Inferior parietal cortex (tissue), 1 donor: ENCODE results near the gene TUT7.
"Not testable (repeated sequence)": the region's sequence is repeated elsewhere in the genome, so short reads cannot be mapped to it uniquely, and the experiment has no call there.

Source experiments
- DNase-seq: peaks from one replicate; pipeline ENCODE4 v3.0.0-alpha.2; 2016; ENCODE audit errors: extremely low spot score

Gene TUT7, protein sequence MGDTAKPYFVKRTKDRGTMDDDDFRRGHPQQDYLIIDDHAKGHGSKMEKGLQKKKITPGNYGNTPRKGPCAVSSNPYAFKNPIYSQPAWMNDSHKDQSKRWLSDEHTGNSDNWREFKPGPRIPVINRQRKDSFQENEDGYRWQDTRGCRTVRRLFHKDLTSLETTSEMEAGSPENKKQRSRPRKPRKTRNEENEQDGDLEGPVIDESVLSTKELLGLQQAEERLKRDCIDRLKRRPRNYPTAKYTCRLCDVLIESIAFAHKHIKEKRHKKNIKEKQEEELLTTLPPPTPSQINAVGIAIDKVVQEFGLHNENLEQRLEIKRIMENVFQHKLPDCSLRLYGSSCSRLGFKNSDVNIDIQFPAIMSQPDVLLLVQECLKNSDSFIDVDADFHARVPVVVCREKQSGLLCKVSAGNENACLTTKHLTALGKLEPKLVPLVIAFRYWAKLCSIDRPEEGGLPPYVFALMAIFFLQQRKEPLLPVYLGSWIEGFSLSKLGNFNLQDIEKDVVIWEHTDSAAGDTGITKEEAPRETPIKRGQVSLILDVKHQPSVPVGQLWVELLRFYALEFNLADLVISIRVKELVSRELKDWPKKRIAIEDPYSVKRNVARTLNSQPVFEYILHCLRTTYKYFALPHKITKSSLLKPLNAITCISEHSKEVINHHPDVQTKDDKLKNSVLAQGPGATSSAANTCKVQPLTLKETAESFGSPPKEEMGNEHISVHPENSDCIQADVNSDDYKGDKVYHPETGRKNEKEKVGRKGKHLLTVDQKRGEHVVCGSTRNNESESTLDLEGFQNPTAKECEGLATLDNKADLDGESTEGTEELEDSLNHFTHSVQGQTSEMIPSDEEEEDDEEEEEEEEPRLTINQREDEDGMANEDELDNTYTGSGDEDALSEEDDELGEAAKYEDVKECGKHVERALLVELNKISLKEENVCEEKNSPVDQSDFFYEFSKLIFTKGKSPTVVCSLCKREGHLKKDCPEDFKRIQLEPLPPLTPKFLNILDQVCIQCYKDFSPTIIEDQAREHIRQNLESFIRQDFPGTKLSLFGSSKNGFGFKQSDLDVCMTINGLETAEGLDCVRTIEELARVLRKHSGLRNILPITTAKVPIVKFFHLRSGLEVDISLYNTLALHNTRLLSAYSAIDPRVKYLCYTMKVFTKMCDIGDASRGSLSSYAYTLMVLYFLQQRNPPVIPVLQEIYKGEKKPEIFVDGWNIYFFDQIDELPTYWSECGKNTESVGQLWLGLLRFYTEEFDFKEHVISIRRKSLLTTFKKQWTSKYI (N-terminal part only)

DNA sequence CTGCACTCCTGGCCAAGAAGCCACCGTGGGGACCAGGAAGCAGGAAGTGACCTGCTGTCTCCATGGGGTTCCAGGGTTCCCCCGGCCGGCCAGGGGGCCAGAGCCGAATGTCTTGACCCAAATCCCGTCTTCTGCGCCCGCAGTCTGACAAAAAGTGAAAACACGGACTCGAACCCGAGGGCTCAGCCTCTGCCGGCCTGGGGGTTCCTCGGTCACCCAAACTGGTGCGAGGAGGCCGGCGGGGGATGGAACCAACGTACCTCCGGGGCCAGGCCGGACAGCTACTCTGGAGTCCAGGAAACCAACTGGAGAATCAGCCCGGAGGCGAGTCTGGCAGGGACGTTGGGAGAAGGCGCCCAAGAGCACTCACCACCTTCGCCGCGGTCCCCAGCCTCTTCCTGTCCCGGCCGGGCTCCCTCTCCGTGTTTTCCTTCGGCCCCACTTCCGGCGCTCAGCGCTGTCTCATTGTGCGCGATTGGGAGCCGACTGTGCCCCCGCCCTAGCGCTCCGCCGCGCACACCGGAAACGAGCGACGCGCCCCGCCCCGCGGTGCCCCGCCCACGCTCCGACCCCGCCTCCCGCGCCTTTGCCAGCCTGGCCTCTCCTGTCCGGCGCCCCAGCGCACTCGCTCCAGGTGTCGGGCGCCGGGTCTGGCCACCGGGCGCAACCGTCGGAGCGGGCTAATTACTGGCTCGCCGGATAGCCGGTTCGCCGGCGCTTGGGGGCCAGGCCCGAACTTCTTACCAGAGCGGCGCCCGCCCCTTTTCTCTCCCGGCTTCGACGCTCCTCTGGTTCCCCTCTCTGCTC, at the start of gene TUT7:
TUT7 (minus strand) TSS at position 400 of the 807 bp plus-strand sequence. CDS start 1,211 bp downstream, outside the sequence.
- DNase-seq: peak; percentile 93

DNA sequence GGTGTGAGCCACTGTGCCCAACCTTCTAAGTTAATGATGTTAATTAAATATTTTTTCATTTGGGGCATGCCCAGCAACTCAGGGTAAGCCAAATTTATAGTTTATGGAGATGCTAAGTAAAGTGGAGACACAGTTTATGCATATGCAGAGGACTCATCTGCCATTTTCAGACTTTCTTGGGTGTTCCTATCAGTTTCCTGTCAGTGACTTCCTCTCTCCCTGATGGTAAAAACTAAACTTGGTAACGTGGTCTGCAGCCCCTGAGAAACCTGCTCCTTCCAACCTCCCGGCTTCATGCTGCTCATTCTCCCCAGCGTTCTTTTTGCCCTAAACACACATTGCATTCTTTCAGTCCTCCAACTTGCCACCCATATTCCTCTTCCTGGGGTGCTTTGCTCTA, 48.4 kb upstream of the TUT7 start:
- no peak for DNase-seq

DNA sequence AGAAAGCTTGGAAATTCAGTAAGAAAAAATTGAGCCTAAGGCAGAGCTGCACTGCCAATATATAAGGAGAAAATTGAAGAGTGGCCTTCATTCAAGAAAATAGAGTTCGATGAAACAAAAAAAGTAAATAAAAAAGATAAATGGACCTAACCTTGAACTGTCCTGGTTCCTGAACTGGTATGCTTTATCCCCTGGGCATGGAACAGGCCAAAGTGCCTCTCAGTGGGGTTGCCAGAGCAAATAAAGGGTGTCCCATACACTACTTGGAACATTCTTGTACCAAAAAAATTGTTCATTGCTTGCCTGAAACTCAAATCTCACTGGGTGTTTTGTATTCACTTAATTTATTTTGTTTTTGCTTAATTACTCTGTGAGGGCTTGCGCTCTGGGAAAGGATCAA, 42.2 kb upstream of the TUT7 start:
- no peak for DNase-seq

DNA sequence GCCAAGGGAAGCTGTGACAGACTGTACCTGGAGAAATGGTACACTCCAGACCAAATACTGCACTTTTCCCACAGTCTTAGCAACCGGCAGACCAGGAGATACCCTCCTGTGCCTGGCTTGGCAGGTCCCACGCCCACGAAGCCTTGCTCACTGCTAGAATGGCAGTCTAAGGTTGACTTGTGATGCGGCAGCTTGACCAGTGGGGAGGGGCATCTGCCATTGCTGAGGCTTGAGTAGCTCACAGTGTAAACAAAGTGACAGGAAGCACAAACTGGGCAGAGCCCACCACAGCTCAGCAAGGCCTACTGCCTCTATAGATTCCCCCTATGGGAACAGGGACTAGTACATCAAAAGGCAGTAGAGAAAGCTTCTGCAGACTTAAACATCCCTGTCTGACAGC, 36.0 kb upstream of the TUT7 start:
- not testable (repeated sequence) for DNase-seq

DNA sequence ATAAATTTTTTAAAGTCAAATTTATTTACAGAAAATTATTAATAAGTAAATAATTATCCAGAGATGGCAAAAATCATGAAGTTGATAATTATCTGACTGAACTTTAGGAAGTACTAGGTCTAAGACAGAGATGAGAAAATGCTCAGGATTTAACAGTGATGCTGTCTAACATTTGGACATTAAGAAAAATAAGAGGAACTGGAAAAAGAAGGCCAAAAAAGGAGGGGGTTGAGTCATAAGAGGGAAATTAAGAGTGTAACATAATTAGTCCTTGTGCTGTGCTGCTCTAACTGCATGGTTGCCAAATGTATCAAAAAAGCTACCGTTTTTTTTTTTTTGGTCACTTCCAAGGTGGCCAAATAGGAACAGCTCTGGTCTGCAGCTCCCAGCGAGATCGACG, 35.4 kb upstream of the TUT7 start:
- no peak for DNase-seq

DNA sequence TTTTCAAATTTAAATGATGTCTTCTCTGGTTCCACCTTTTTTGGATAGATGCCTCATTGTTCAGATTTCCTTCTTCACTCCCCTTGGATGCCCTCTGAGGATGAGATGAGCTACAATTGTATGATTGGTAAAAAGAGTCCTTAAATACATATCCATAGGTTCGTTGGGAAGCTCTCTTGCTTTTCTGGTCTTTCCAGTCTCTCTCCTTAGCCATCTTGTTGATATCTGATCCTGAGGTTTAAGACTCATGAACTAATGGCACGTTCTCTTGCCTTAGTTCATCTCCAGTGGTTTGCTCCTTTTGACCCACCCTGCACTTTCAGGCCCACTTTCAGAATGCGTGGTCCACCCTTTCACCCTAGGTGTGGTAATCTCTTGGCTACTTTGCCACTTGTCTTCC, 33.2 kb upstream of the TUT7 start:
- DNase-seq: no peak

DNA sequence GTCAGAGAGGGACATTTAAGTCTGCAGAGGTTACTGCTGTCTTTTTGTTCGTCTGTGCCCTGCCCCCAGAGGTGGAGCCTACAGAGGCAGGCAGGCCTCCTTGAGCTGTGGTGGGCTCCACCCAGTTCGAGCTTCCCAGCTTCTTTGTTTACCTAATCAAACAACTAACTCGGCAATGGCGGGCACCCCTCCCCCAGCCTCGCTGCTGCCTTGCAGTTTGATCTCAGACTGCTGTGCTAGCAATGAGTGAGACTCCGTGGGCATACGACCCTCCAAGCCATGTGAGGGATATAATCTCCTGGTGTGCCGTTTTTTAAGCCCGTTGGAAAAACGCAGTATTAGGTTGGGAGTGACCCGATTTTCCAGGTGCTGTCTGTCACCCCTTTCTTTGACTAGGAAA, 28.8 kb upstream of the TUT7 start:
- not testable (repeated sequence) for DNase-seq

DNA sequence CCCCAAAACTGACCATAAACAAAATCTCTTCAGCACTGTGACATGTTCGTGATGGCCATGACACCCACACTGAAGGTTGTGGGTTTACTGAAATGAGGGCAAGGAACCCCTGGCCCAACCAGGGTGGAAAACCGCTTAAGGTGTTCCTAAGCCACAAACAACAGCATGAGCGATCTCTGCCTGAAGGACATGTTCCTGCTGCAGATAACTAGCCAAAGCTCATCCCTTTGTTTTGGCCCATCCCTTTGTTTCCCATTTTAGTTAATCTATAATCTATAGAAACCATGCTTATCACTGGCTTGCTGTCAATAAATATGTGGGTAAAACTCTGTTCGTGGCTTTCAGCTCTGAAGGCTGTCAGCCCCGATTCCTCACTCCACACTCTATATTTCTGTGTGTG, 21.8 kb upstream of the TUT7 start:
- no peak for DNase-seq

DNA sequence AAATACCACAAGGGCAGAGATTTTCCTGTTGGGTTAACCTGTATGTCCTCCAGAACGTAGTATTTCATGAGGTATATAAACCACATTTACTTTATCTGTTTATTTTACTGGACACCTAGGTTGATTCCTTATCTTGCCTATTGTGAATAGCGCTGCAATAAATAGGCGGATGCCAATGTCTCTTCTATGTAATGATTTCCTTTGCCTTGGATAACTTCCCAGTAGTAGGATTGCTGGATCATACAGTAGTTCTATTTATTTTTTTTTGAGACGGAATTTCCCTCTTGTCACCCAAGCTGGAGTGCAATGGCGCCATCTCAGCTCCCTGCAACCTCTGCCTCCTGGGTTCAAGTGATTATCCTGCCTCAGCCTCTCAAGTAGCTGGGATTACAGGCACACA, 15.6 kb upstream of the TUT7 start:
- DNase-seq: no peak

DNA sequence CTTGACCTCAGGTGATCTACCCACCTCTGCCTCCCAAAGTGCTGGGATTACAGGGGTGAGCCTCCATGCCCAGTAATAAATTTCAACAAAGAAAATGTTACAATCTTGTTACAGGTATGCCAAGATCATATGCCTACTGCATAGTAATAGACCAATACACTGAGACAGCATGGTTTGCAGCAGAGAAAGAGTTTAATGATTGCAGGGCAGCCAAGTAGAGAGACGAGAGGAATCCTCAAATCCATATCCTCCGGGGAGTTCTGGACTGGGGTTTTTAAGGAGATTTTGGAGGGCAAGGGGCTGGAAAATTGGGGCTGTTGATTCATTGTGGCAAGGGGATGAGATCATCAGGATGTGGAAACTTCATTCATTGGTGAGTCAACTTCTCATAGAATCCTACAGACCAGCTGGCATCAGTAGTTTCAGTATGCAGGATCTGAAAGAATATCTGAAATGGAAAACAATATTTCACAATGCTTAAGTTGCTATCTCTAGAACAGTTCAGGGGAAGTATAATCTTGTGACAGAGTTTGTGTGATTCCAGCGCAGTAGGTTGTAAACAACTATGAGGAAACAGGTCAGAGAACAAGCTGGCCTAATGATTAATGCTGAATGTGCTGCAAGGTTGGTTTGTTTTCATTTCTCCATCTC, 14.8 kb upstream of the TUT7 start:
- no peak for DNase-seq

DNA sequence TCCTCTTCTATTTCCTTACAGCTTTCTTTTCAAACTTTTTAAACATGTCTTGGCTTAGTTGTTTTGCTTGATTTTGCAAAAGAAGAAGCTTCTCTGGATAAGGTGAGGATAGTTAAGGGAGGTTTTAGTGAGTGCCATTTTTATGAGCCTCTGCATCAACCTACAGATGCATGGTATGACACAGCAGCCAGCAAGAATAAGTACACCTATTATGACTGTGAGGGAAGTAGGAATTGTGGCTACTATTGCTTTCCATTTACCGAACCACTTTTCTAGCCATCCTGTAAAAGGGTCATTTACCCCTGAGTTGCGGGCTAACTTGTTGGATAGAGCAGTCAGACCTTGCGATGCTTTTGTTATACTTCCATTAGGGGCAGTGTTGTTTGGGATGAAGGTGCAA, 7.0 kb upstream of the TUT7 start:
- no peak for DNase-seq

DNA sequence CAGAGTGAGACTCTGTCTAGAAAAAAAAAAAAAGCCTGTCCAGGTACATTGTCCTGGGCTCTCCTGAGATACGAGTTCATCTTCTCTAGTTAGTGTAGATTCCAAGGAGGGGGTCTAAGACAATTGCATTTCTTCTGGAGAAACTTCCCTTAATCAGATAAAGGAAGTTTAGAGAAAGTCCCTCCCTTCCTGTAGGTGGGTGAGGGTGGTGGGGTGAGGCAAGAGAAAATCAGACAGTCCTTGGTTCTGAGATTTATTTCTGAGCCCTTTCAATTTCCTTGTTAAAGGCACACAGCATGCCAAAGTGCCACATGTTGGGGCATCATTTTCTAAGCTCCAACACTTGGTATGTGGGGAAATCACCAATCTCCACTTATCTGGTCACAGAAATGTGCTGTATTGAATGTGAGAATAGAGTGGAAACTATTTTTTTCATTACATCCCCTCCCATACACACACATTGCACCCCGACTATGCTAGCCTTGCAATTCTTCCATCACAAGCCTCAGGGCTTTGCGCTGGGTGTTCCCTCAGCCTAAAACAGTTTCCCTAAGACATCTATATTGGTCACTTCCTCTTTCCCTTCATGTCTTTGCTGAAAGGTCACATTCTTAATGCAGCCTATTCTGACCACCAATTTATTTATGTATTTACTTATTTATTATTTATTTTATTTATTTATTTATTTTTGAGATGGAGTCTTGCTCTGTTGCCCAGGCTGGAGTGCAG, 5.1 kb upstream of the TUT7 start:
- no peak for DNase-seq

DNA sequence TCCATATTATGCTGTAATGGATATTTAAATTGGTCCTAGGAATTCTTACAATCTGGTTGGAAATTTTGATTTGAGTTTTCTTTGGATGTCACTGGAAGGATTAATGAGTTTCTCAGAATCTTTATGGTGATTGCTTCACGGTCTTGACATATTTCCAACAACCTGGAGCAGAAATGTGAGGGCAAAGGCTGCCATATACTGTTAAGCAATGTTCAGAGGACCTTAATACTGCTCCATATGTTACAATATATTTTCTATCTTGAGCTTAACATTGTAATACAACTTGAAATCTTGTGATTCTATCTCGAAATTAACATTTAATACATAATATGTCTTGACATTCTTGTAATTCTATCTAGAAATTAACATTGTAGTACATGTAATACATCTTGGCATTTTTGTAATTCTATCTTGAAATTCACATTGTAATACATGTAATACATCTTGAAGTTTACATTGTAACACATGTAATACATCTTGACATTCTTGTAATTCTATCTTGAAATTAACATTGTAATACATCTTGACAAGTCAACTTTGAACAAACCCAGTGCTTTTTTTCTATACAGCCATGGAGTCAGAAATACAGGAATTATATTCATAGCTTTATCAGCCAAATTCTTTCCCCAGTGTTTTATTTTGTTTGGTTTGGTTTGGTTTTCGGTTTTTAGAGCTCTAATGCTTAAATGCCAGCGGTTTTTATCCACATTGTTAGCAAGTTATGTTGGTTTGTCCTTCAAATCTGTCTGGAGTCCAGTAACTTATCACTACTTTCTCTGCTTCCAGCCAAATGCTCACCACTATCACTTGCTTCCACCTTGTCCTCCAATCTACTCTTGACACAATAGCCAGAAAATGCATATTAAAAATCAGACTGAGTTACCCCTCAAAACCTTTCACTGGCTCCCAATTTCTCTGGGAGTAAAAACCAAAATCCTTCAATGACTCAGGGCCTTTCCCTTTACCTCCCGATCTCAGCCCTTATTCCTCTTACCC, 3.0 kb upstream of the TUT7 start:
- no peak for DNase-seq

DNA sequence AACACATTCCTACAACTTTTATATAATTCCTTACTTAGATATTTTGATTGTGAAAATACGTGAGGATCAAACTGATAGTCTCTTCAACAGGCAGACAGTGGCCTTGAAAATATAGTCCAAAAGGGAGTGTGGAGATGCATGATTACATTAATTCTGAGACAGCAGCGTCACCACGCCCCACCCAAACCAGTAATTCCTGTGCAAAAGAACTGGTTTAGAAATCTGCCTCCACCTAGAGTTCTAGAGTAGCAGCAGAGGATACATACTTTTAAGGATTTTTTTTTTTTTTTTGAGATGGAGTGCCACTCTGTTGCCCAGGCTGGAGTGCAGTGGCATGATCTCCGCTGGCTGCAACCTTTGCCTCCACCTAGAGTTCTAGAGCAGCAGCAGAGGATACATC, 1.6 kb upstream of the TUT7 start:
- DNase-seq: no peak

DNA sequence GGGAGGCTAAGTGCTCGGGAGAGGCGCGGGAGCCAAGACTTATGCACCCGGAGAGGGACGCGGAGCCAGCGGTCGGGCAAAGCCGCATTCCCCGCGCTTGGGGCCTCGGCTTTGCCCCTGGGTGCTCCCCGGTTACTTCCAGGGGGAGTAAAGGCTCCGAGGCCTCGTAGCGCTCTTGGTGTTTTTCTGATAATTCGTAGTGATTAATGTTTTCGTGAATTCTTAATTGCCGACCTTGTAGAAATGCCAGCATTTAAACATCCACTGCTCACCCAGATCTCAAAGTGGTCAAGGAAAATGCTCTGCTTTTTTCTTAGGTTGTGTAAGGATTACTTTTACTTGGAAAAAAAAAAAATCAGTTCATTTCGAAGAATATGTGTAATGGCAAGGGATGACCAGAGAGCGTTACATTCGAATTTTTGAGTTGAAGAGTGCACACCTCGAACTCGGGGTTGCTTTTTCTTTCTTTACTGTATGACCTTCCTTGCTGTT, 654 bp upstream of the TUT7 start:
- DNase-seq: peak; percentile 52

DNA sequence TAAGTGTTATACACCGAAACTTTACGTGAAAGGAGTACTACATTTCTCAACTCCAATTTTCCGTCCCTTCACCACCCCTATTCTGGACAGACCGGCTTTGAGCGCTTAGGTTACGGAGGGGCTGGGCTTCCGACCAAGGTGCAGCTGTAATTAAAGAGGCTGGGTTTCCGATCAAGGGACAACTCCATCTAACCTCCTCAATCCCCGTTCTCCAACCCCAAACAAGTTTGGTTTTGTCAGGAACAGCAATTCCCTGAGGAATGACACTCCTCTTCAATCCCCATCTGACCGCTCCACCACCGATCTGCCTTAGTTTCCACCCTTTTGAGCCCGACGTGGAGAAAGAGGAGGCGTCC, 577 bp downstream of the TUT7 start:
- DNase-seq: peak; percentile 28

DNA sequence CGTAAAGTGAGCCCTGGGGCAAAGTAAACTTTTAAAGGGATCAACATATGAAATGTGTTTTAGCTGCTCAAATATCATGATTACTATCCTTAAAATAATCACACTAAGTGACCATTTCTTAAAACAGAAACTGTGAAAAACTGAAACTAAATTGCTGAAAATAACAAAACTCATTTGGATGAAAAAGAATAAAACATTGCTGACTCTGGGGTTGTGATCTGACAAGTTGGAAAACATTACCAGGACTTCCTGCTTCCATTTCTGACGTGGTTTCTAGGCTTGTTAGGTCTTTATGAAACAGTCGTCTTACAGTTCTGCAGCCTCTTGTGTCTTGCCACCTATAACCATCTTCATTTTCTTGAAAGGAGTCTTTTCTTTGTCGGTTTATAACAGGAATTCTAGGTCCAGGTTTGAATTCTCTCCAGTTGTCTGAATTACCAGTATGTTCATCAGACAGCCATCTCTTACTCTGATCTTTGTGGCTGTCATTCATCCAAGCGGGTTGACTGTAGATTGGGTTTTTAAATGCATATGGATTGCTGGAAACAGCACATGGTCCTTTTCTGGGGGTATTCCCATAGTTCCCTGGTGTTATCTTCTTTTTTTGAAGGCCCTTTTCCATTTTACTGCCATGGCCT, 1.7 kb downstream of the TUT7 start:
- no peak for DNase-seq

DNA sequence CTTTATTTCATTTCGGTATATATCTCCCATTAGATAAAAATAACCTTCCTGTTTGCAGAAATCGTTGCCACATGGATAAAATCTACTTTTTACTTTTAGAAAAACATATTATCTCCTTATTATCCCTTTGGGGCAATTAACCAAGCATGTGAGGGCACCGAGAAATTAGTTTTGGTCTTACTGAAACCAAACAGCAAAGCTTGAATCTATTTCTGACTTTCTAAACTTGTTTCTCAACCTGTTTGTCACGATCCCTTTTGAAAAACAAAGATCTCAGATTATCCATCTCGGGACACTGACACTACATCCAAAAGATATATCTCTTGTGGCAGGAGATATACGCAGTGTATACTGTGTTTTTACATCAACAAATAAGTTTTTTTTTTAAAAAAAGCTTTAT, 2.3 kb downstream of the TUT7 start:
- no peak for DNase-seq
